ENCODE measurements around the gene INPP4B.

DNA sequence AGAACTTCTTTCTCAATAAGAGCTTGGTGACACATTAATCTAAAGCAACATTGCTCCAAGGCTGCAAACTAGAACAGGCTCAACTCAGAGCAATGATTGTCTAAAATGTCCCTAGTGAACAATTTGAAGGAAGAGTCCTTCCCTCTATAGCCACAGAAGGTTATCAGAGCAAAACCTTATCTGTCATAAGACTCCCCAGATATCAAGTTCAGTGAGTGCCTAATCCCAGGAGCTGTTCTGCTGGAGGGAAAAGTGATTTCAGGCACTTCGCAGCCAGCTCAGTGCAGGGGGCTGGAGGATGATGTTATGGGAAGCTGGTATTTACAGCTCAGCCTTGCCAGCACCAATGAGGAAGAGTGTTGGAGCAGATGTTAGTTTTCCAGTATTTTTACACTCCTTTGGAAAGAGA lies 497.5 kb downstream of the INPP4B start:
- TF ChIP-seq, protein P1, sequence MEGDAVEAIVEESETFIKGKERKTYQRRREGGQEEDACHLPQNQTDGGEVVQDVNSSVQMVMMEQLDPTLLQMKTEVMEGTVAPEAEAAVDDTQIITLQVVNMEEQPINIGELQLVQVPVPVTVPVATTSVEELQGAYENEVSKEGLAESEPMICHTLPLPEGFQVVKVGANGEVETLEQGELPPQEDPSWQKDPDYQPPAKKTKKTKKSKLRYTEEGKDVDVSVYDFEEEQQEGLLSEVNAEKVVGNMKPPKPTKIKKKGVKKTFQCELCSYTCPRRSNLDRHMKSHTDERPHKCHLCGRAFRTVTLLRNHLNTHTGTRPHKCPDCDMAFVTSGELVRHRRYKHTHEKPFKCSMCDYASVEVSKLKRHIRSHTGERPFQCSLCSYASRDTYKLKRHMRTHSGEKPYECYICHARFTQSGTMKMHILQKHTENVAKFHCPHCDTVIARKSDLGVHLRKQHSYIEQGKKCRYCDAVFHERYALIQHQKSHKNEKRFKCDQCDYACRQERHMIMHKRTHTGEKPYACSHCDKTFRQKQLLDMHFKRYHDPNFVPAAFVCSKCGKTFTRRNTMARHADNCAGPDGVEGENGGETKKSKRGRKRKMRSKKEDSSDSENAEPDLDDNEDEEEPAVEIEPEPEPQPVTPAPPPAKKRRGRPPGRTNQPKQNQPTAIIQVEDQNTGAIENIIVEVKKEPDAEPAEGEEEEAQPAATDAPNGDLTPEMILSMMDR (IDR thresholded peaks at IDR 0.05 in 2 of 3, conservative IDR thresholded peaks at IDR 0.05 in 1 of 3; ENCODE audit: borderline replicate concordance in 1 of 3, insufficient read depth in 1 of 3, low read depth in 2 of 3, low read length in 2 of 3), result no peak
- TF ChIP-seq CEBPB (IDR thresholded peaks at IDR 0.05; ENCODE audit: low read depth) (no peak), EZH2 (IDR thresholded peaks at IDR 0.05) (no peak)
